Measurements from ENCODE around the gene SYT8. TPM values are rescaled to one million over a fixed set of nuclear protein-coding genes. Genes with fewer than 3 reads are reported as not detected.

The SYT8 gene
- total and polyA plus RNA-seq, 2 of the 8 experiments (the other 6 are each of a cell fraction or from before 2014, with no cell fraction given), result not detected

DNA sequence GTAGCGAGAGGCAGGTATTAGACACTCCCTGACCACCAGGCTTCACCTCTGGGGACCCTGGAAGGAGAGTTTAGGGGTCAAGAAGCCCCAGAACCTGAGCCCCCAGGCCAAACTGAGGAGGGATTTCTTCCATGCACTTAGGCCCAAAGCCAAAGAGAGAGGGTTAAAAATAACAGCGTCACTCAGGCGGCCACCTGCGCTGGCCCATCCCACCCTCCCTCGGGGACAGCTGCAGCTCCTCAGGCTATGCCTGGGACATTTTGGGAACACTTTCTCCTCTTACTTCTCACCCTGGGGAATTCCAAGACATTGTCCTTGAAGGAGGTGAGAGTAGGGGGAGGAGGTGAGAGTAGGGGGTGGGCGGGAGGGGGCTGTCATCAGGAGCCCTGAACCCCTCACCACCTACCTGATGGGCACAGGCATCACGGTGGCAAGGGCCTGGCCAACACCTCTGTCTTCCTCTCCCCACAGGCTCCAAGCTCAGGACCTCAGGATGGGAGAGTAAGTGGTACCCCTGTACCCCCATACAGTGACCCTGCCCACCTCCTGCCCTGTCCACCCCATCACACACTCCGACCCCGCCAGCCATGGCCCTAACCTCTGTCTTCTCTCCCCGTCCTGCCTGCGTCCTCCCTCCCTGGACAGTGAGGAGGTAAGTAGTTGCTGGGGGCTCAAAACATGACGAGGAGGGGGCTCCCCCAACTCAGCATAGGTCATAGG, 4.6 kb downstream of the SYT8 start:
- H3K79me2 ChIP-seq (ENCODE audit: control insufficient read depth in 1 of 2, insufficient read depth in 2 of 2, low read length in 2 of 2), result no peaks in the 10 kb centered on the region

More for the DNA sequence above, 4.6 kb downstream of the SYT8 start:
- Histone ChIP-seq H4K8ac (ENCODE audit: extremely low read depth, insufficient read depth, low read length) (peak overlapping the region; percentile 71; the same call in 1 of the 2 replicates), H3K27ac (ENCODE audit: low read depth, low read length) (no peak overlapping the region), H2AK5ac (ENCODE audit: low read depth, low read length) (no peak overlapping the region), H4K91ac (replicated peaks; ENCODE audit: insufficient read length, low read length) (no peak overlapping the region), H3K27me3 (replicated peaks in 1 of 4; ENCODE audit: control insufficient read depth in 3 of 4, extremely low read depth in 1 of 4, insufficient read depth in 3 of 4, low read length in 3 of 4) (no peaks in the 10 kb centered on the region), H2BK20ac (ENCODE audit: low read length) (no peak overlapping the region), H4K5ac (ENCODE audit: insufficient read length, low read depth, low read length) (no peak overlapping the region), H2BK120ac (replicated peaks; ENCODE audit: low read depth, low read length) (no peak overlapping the region), H2BK15ac (ENCODE audit: low read length) (no peak overlapping the region), H3K79me1 (ENCODE audit: low read depth, low read length) (no peaks in the 10 kb centered on the region), H3K18ac (ENCODE audit: extremely low read depth, low read length) (no peak overlapping the region), H3K23ac (ENCODE audit: insufficient read length) (no peak overlapping the region), H3K36me3 (ENCODE audit: control insufficient read depth in 2 of 4, insufficient read depth in 4 of 4, low read length in 3 of 4) (no peaks in the 10 kb centered on the region), H3K9me3 (ENCODE audit: insufficient read depth in 2 of 2, low read depth in 1 of 2, low read length in 1 of 2) (no peaks in the 10 kb centered on the region), H3K4ac (replicated peaks; ENCODE audit: insufficient read length, low read depth, low read length) (no peak overlapping the region), H3K4me3 (ENCODE audit: extremely low read depth in 1 of 4, insufficient read depth in 2 of 4, low read depth in 3 of 4, low read length in 4 of 4) (no peak overlapping the region), H3K14ac (ENCODE audit: insufficient read length) (no peak overlapping the region), H3K4me2 (ENCODE audit: insufficient read depth in 1 of 2, low read depth in 2 of 2, low read length in 2 of 2) (no peak overlapping the region), H2AFZ (ENCODE audit: low read length) (no peak overlapping the region), H3K56ac (replicated peaks; ENCODE audit: insufficient read length, low read depth, low read length) (no peak overlapping the region), H2BK5ac (ENCODE audit: low read depth, low read length) (no peak overlapping the region), H3K23me2 (ENCODE audit: low read depth, low read length) (no peaks in the 10 kb centered on the region), H4K20me1 (replicated peaks in 1 of 2; ENCODE audit: control insufficient read depth in 1 of 2, insufficient read depth in 2 of 2, low read length in 2 of 2) (no peaks in the 10 kb centered on the region), H3K9ac (replicated peaks in 1 of 4; ENCODE audit: extremely low read depth in 1 of 4, low read depth in 3 of 4, low read length in 3 of 4) (no peak overlapping the region), H3K4me1 (replicated peaks in 1 of 4; ENCODE audit: control insufficient read depth in 3 of 4, insufficient read depth in 4 of 4, low read length in 3 of 4) (peaks cover 0 to under 1% (median 0%) of the 10 kb centered on the region in 4 experiments; a peak in 2 of 7 replicates), H2BK12ac (ENCODE audit: low read depth, low read length) (no peak overlapping the region)
- ChIA-PET CTCF (ENCODE audit: partially characterized antibody) (interaction anchor here (1.0 to 2.8 kb wide), 9 partner anchors 9 to 316 kb away, joined by 3 to 27 read pairs (median 4); no protein-coding TSS in a partner anchor), POLR2A (ENCODE audit: partially characterized antibody) (interaction anchor here (1.1 kb wide), 1 partner anchor 9 kb away, joined by 3 read pairs; no protein-coding TSS in a partner anchor)
- DNase-seq (ENCODE audit: low read depth in 1 of 2, low spot score in 2 of 2) (no peak), FAIRE-seq (no peak)
- TF ChIP-seq MAFK (IDR thresholded peaks at IDR 0.05; ENCODE audit: low read depth, low read length), result no peak
- WGBS, 2 experiments (ENCODE audit: extremely low coverage in 1 of 2, insufficient coverage in 1 of 2, insufficient read length in 1 of 2, insufficient replicate concordance in 2 of 2, low coverage in 1 of 2, low lambda C conversion rate in 2 of 2, missing lambda C conversion rate in 1 of 2), result 93% methylated on average over 4 of the region's 12 CpGs; no CpG with 5 or more reads in 1 of the 2 experiments
